SH-SY5Y (cell line): ENCODE results near the gene LMNA.

ENCODE experiments used
- GATA2 ChIP-seq: IDR thresholded peaks from 2 replicates; pipeline ENCODE4 v1.6.1; 2011; ENCODE audit warnings: mild to moderate bottlenecking, low read depth, low read length
- GATA3 ChIP-seq: IDR thresholded peaks from 2 replicates; pipeline ENCODE4 v1.6.1; 2011; ENCODE audit warnings: low read depth, mild to moderate bottlenecking, low read length, moderate library complexity

- TF ChIP-seq GATA2 (no peak), GATA3 (no peak)
These were observed 15.2 kb upstream of the LMNA start for GRCh38 chr1:156099282-156099681.
